ENCODE data around the gene SCD. TPM values are rescaled to one million over a fixed set of nuclear protein-coding genes. Genes with fewer than 3 reads are reported as not detected.

Gene SCD
- total and polyA plus RNA-seq, 9 of the 15 experiments (the other 6 are each of a cell fraction or from before 2014, with no cell fraction given) = 114 to 486 (median 188) TPM

DNA sequence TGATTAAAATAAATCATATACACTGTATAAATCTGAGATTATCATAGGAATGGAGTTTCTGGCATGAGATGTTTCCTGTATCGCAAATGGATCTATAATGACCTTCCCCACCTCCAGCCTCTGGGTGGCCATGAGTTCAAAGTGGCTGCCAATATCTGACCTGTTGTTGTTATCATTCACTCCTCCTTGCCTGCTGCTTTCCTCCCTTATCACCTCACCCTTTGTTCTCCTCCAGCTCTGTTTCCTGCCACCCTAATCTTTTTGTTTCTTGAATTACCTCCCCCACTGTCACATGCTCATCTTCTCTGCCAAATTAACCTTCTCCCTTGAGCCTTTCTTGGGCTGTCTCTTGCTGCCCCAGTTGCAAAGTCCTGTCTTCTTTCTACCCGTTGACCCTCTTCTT, 12.0 kb downstream of the SCD start (continued):
- TF ChIP-seq EGR1 (conservative IDR thresholded peaks at IDR 0.05) (peak; percentile 41), POLR3A (IDR thresholded peaks at IDR 0.05; ENCODE audit: borderline replicate concordance, extremely low read depth, insufficient read depth, insufficient read length) (no peak), ZBTB8A (IDR thresholded peaks at IDR 0.05; ENCODE audit: partially characterized antibody) (no peak), CEBPB (tag; IDR thresholded peaks at IDR 0.05) (no peak), ETS2 (tag; IDR thresholded peaks at IDR 0.05; ENCODE audit: borderline replicate concordance, poor library complexity, severe bottlenecking) (no peak), LARP7 (IDR thresholded peaks at IDR 0.05) (peak; percentile 77; the same call in 1 of the 2 replicates), GATA2 (CRISPR knock-in tag; IDR thresholded peaks at IDR 0.05) (0 out of 2 replicates have a peak, but pooled peaks have one; percentile 40), NR2C2 (CRISPR knock-in tag; IDR thresholded peaks at IDR 0.05) (no peak), NR2C2 (tag; IDR thresholded peaks at IDR 0.05) (peak; percentile 70), CXXC5 (CRISPR knock-in tag; IDR thresholded peaks at IDR 0.05) (no peak), POLR2B (IDR thresholded peaks at IDR 0.05; ENCODE audit: low read depth, partially characterized antibody) (peak; percentile 55), ZNF23 (CRISPR knock-in tag; IDR thresholded peaks at IDR 0.05) (no peak)
- TF ChIP-seq, protein P1, sequence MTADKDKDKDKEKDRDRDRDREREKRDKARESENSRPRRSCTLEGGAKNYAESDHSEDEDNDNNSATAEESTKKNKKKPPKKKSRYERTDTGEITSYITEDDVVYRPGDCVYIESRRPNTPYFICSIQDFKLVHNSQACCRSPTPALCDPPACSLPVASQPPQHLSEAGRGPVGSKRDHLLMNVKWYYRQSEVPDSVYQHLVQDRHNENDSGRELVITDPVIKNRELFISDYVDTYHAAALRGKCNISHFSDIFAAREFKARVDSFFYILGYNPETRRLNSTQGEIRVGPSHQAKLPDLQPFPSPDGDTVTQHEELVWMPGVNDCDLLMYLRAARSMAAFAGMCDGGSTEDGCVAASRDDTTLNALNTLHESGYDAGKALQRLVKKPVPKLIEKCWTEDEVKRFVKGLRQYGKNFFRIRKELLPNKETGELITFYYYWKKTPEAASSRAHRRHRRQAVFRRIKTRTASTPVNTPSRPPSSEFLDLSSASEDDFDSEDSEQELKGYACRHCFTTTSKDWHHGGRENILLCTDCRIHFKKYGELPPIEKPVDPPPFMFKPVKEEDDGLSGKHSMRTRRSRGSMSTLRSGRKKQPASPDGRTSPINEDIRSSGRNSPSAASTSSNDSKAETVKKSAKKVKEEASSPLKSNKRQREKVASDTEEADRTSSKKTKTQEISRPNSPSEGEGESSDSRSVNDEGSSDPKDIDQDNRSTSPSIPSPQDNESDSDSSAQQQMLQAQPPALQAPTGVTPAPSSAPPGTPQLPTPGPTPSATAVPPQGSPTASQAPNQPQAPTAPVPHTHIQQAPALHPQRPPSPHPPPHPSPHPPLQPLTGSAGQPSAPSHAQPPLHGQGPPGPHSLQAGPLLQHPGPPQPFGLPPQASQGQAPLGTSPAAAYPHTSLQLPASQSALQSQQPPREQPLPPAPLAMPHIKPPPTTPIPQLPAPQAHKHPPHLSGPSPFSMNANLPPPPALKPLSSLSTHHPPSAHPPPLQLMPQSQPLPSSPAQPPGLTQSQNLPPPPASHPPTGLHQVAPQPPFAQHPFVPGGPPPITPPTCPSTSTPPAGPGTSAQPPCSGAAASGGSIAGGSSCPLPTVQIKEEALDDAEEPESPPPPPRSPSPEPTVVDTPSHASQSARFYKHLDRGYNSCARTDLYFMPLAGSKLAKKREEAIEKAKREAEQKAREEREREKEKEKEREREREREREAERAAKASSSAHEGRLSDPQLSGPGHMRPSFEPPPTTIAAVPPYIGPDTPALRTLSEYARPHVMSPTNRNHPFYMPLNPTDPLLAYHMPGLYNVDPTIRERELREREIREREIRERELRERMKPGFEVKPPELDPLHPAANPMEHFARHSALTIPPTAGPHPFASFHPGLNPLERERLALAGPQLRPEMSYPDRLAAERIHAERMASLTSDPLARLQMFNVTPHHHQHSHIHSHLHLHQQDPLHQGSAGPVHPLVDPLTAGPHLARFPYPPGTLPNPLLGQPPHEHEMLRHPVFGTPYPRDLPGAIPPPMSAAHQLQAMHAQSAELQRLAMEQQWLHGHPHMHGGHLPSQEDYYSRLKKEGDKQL (CRISPR knock-in tag; IDR thresholded peaks at IDR 0.05; ENCODE audit: borderline replicate concordance) = no peak
- TF ChIP-seq, protein P2, sequence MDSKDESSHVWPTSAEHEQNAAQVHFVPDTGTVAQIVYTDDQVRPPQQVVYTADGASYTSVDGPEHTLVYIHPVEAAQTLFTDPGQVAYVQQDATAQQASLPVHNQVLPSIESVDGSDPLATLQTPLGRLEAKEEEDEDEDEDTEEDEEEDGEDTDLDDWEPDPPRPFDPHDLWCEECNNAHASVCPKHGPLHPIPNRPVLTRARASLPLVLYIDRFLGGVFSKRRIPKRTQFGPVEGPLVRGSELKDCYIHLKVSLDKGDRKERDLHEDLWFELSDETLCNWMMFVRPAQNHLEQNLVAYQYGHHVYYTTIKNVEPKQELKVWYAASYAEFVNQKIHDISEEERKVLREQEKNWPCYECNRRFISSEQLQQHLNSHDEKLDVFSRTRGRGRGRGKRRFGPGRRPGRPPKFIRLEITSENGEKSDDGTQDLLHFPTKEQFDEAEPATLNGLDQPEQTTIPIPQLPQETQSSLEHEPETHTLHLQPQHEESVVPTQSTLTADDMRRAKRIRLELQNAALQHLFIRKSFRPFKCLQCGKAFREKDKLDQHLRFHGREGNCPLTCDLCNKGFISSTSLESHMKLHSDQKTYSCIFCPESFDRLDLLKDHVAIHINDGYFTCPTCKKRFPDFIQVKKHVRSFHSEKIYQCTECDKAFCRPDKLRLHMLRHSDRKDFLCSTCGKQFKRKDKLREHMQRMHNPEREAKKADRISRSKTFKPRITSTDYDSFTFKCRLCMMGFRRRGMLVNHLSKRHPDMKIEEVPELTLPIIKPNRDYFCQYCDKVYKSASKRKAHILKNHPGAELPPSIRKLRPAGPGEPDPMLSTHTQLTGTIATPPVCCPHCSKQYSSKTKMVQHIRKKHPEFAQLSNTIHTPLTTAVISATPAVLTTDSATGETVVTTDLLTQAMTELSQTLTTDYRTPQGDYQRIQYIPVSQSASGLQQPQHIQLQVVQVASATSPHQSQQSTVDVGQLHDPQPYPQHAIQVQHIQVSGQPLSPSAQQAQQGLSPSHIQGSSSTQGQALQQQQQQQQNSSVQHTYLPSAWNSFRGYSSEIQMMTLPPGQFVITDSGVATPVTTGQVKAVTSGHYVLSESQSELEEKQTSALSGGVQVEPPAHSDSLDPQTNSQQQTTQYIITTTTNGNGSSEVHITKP (IDR thresholded peaks at IDR 0.05; ENCODE audit: partially characterized antibody) = no peak
- TF ChIP-seq, protein P3, sequence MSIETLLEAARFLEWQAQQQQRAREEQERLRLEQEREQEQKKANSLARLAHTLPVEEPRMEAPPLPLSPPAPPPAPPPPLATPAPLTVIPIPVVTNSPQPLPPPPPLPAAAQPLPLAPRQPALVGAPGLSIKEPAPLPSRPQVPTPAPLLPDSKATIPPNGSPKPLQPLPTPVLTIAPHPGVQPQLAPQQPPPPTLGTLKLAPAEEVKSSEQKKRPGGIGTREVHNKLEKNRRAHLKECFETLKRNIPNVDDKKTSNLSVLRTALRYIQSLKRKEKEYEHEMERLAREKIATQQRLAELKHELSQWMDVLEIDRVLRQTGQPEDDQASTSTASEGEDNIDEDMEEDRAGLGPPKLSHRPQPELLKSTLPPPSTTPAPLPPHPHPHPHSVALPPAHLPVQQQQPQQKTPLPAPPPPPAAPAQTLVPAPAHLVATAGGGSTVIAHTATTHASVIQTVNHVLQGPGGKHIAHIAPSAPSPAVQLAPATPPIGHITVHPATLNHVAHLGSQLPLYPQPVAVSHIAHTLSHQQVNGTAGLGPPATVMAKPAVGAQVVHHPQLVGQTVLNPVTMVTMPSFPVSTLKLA (conservative IDR thresholded peaks at IDR 0.05) = peak in 1 of 2 experiments; percentile 55; a peak in 1 of 4 replicates
